ENCODE data around the gene OSBPL7.

DNA sequence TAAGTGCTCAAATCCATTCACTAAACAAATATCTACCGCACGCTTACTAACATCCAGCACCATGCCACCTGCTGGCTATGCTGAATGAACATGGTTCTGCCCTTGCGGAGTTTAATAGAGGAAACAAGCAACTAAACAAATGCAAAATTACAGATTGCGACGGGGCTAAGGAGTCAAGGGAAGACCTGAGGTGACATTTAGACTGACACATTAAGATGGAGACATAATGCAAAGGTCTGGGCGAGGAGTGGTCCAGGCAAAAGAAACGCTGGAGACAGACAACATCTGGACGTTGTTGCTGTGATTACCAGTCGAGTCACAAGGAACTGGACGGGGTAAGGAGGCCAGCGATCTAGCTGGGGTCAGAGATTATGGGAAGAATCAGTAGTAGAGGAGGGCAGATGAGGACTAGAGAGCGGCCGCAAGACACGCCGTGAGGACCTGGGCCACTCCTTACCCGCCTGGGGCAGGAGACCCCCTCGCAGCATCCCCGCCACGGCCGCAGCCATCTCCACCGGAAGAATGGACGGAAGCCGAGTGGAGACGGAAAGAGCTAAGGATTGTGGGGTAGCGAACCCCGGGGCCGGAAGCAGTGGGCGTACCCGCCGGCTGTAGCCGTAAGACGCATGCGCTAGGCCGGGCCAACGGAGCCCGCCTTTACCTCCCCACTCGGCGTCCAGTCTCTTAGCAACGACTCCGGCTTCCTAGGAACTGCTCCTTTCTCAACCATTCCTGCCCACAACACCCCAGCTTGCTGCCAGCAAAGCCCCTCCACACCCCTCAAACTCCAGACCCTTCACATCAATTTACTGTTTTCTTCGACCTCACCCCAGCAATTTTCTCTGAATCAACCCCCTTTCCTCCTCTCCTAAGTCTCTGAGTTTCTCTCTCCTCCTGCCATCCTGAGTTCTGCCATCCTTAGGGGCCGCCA, 9.7 kb upstream of the OSBPL7 start, which contains the start of the genes LRRC46 and MRPL10:
- no peak for TF ChIP-seq EZH2 (optimal IDR thresholded peaks at IDR 0.05; ENCODE audit: low read depth, low read length)
- TF ChIP-seq, protein P1, sequence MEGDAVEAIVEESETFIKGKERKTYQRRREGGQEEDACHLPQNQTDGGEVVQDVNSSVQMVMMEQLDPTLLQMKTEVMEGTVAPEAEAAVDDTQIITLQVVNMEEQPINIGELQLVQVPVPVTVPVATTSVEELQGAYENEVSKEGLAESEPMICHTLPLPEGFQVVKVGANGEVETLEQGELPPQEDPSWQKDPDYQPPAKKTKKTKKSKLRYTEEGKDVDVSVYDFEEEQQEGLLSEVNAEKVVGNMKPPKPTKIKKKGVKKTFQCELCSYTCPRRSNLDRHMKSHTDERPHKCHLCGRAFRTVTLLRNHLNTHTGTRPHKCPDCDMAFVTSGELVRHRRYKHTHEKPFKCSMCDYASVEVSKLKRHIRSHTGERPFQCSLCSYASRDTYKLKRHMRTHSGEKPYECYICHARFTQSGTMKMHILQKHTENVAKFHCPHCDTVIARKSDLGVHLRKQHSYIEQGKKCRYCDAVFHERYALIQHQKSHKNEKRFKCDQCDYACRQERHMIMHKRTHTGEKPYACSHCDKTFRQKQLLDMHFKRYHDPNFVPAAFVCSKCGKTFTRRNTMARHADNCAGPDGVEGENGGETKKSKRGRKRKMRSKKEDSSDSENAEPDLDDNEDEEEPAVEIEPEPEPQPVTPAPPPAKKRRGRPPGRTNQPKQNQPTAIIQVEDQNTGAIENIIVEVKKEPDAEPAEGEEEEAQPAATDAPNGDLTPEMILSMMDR (IDR thresholded peaks at IDR 0.05; ENCODE audit: low read length), result peak; percentile 35

All from MM.1S (cell line).